A549 (cell line): ENCODE results near the gene ANTXR2. TPM values are rescaled to one million over a fixed set of nuclear protein-coding genes. Genes with fewer than 3 reads are reported as not detected.

Experiments used
- ATAC-seq, 2 experiments: fragments of 200-7000 bp in 1 of 2; fragments of >200 bp in 1 of 2; cut with Nextera tagmentation in 1 of 2; cut with Tn5 transposase in 1 of 2; 3 replicates each; pipeline versions ENCODE4 v1.8.0 to v1.9.1; 2018 to 2020; ENCODE audit warnings: mild to moderate bottlenecking in 1 of 2, moderate library complexity in 1 of 2
- CTCF ChIA-PET: fragments of 300-600 bp; sonication (Branson Sonifier 250); formaldehyde crosslinking; extraction: SDS; loops from one replicate; lab custom pipeline; 2021; ENCODE audit warnings: antibody characterized with exemption, inconsistent platforms; lab: Yijun Ruan, JAX
- POLR2A ChIA-PET: fragments of 350-600 bp; formaldehyde crosslinking; extraction: SDS; loops from one replicate; lab custom pipeline; 2021; ENCODE audit warnings: antibody characterized with exemption, inconsistent platforms; lab: Yijun Ruan, JAX
- DNase-seq, 2 experiments: peaks; one replicate each; pipeline versions ENCODE4 v3.0.0 to v3.0.0-alpha.2; 2011 to 2016; ENCODE audit warnings: low read depth in 1 of 2, low spot score in 1 of 2
- FAIRE-seq: peaks from 2 replicates; lab custom pipeline; 2011; peaks lifted over from hg19 to GRCh38; lab: Jason Lieb, UNC
- H3K27ac ChIP-seq, 2 experiments: fragments of >200 bp; sonication (Bioruptor Twin); formaldehyde crosslinking; 3 replicates each; pipeline ENCODE4 v1.5.1; 2016 to 2017
- H3K4me1 ChIP-seq: fragments of >200 bp; sonication (Bioruptor Twin); formaldehyde crosslinking; 3 replicates; pipeline ENCODE4 v1.6.1; 2016
- H3K4me2 ChIP-seq: fragments of >200 bp; sonication (Bioruptor Twin); formaldehyde crosslinking; 3 replicates; pipeline ENCODE4 v1.6.1; 2016
- H3K4me3 ChIP-seq: fragments of >200 bp; sonication (Bioruptor Twin); formaldehyde crosslinking; 3 replicates; pipeline ENCODE4 v1.5.1; 2016
- H3K9me3 ChIP-seq: fragments of >200 bp; sonication (Bioruptor Twin); formaldehyde crosslinking; 3 replicates; pipeline ENCODE4 v1.6.1; 2016
- CBX8 ChIP-seq: fragments of 200-600 bp; sonication (generic); IDR thresholded peaks from 2 replicates; pipeline ENCODE4 v1.6.1; 2016
- EHF ChIP-seq: fragments of 250-450 bp; sonication (Bioruptor Pico); IDR thresholded peaks from 2 replicates; pipeline ENCODE4 v1.5.0; 2020; ENCODE audit warnings: mild to moderate bottlenecking
- EP300 ChIP-seq, 2 experiments: fragments of >200 bp; sonication (Bioruptor Twin); formaldehyde crosslinking; IDR thresholded peaks; 2 replicates in 1 of 2; 3 replicates in 1 of 2; pipeline ENCODE4 v1.6.1; 2016 to 2017
- ESRRA ChIP-seq: fragments of 150-350 bp; IDR thresholded peaks from 2 replicates; pipeline ENCODE4 v1.6.1; 2014; ENCODE audit warnings: mild to moderate bottlenecking, low read length, borderline replicate concordance
- FOXS1 ChIP-seq: fragments of 250-450 bp; sonication (Bioruptor Pico); IDR thresholded peaks from 2 replicates; pipeline ENCODE4 v1.5.0; 2020; ENCODE audit warnings: mild to moderate bottlenecking, moderate library complexity
- GATA3 ChIP-seq: IDR thresholded peaks from 2 replicates; pipeline ENCODE4 v1.6.1; 2012; ENCODE audit warnings: borderline replicate concordance
- HEYL ChIP-seq: fragments of 250-450 bp; sonication (Bioruptor Pico); IDR thresholded peaks from 2 replicates; pipeline ENCODE4 v1.8.0; 2021; ENCODE audit warnings: mild to moderate bottlenecking, moderate library complexity
- HMGXB4 ChIP-seq: fragments of 250-450 bp; sonication (Bioruptor Pico); IDR thresholded peaks from 2 replicates; pipeline ENCODE4 v1.5.0; 2021; ENCODE audit warnings: mild to moderate bottlenecking, moderate library complexity, borderline replicate concordance
- HOXA7 ChIP-seq: fragments of 250-450 bp; sonication (Bioruptor Pico); IDR thresholded peaks from 2 replicates; pipeline ENCODE4 v1.5.0; 2020; ENCODE audit warnings: mild to moderate bottlenecking, moderate library complexity
- HOXB5 ChIP-seq: fragments of 250-450 bp; sonication (Bioruptor Pico); IDR thresholded peaks from 2 replicates; pipeline ENCODE4 v1.5.0; 2020; ENCODE audit warnings: mild to moderate bottlenecking, moderate library complexity
- JUN ChIP-seq, 2 experiments: fragments of >200 bp; sonication (Bioruptor Twin); formaldehyde crosslinking; IDR thresholded peaks; 2 replicates in 1 of 2; 3 replicates in 1 of 2; pipeline ENCODE4 v1.6.1; 2016 to 2017
- JUNB ChIP-seq: fragments of >200 bp; sonication (Bioruptor Twin); formaldehyde crosslinking; IDR thresholded peaks from 2 replicates; pipeline ENCODE4 v1.6.1; 2016
- KDM1A ChIP-seq: fragments of 200-600 bp; sonication (generic); IDR thresholded peaks from 2 replicates; pipeline ENCODE4 v1.6.1; 2016; ENCODE audit warnings: low read depth, mild to moderate bottlenecking
- KDM5A ChIP-seq: fragments of 200-600 bp; sonication (generic); IDR thresholded peaks from 2 replicates; pipeline ENCODE4 v1.6.1; 2016; ENCODE audit warnings: antibody characterized with exemption, mild to moderate bottlenecking
- MAZ ChIP-seq: fragments of 150-350 bp; IDR thresholded peaks from 2 replicates; pipeline ENCODE4 v1.6.1; 2014; ENCODE audit warnings: antibody characterized with exemption, low read depth, low read length, borderline replicate concordance
- NFE2L2 ChIP-seq: fragments of 150-350 bp; conservative IDR thresholded peaks from 2 replicates; pipeline ENCODE4 v1.6.1; 2014; ENCODE audit warnings: low read length
- POLR2A ChIP-seq: IDR thresholded peaks from 2 replicates; pipeline ENCODE4 v1.6.1; 2012; ENCODE audit warnings: mild to moderate bottlenecking, low read length
- POLR2AphosphoS2 ChIP-seq: conservative IDR thresholded peaks from 2 replicates; pipeline ENCODE4 v1.6.1; 2012; ENCODE audit warnings: low read length, improper control_type of control experiment, inconsistent platforms
- RAD21 ChIP-seq, 2 experiments: fragments of >200 bp in 1 of 2; sonication (Bioruptor Twin) in 1 of 2; formaldehyde crosslinking in 1 of 2; IDR thresholded peaks in 1 of 2; conservative IDR thresholded peaks in 1 of 2; 2 replicates in 1 of 2; 3 replicates in 1 of 2; pipeline ENCODE4 v1.6.1; 2012 to 2018; ENCODE audit warnings: inconsistent platforms in 1 of 2
- SMC3 ChIP-seq: fragments of >200 bp; sonication (Bioruptor Twin); formaldehyde crosslinking; IDR thresholded peaks from 3 replicates; pipeline ENCODE4 v1.6.1; 2018; ENCODE audit warnings: inconsistent platforms
- SREBF2 ChIP-seq: fragments of 450-650 bp; IDR thresholded peaks from 2 replicates; pipeline ENCODE4 v1.6.1; 2014; ENCODE audit warnings: mild to moderate bottlenecking, moderate library complexity
- TP53 ChIP-seq: fragments of 250-450 bp; sonication (Bioruptor Pico); IDR thresholded peaks from 2 replicates; pipeline ENCODE4 v1.5.0; 2021; ENCODE audit warnings: mild to moderate bottlenecking, moderate library complexity
- ZNF302 ChIP-seq: fragments of 250-450 bp; sonication (Bioruptor Pico); IDR thresholded peaks from 2 replicates; pipeline ENCODE4 v1.9.0; 2021; ENCODE audit warnings: inconsistent platforms, mild to moderate bottlenecking, moderate library complexity
- WGBS: methylation state at CpG from one replicate; pipeline ENCODE4 v1.1.6; 2017; ENCODE audit errors: missing lambda C conversion rate; 5-methylcytosine and 5-hydroxymethylcytosine counted together
- polyA plus RNA-seq, 4 experiments: library from polyadenylated mRNA; depleted of rRNA in 3 of 4; stranded (reverse); fragments of >200 nt; fragmentation: RNase III in 1 of 4; extraction: RNeasy Plus Mini Kit Qiagen cat#74134 plus additional on column Dnase treatment in 1 of 4; gene quantifications; 2 replicates in 3 of 4; 3 replicates in 1 of 4; pipeline ENCODE4 v1.2.3, GENCODE V29; 2011 to 2017
- TF ChIP-seq, protein P1 (sequence below): IDR thresholded peaks from 2 replicates; pipeline ENCODE4 v1.6.1; 2012
- TF ChIP-seq, protein P2 (sequence below): fragments of 150-350 bp; IDR thresholded peaks from 2 replicates; pipeline ENCODE4 v1.6.1; 2014; ENCODE audit warnings: low read depth, mild to moderate bottlenecking, low read length
- TF ChIP-seq, protein P3 (sequence below): IDR thresholded peaks from 2 replicates; pipeline ENCODE4 v1.6.1; 2012; ENCODE audit warnings: low read depth, borderline replicate concordance
- TF ChIP-seq, protein P4 (sequence below): fragments of 250-450 bp; sonication (Bioruptor Pico); IDR thresholded peaks from 2 replicates; pipeline ENCODE4 v1.5.0; 2020; ENCODE audit warnings: low read depth, mild to moderate bottlenecking, moderate library complexity
- TF ChIP-seq, protein P5 (sequence below): fragments of 450-650 bp; IDR thresholded peaks from 2 replicates; pipeline ENCODE4 v1.6.1; 2014; ENCODE audit warnings: antibody characterized with exemption

The ANTXR2 gene
- polyA plus RNA-seq, 2 of the 4 experiments (the other 2 are of a cell fraction): 2.3 to 3.0 TPM

DNA sequence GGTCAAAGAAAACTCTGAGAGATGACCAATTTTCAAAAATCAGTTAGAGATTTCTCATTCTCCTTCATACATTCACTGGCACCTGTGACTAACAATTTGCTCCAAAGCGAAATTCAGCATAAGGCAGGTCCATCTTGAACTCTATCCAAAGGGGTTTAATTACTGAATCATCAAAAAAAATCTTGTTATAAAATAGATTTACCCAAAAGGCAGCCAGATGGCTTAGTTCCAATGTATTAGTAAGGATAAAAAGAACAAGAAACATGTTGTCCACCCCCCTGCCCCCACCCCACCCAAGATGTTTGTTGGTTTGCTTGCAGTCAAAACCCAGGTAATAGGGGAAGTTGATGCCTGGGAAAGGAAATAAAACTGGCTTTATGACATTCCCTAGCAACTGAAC is 200.3 kb downstream of the ANTXR2 start (continued):
- no peak for TF ChIP-seq GATA3
- no peak for TF ChIP-seq KDM1A
- TF ChIP-seq SMC3: no peak
- no peak for TF ChIP-seq NFE2L2
- TF ChIP-seq HMGXB4: no peak
- no peak for TF ChIP-seq CBX8

GRCh38 chr4:79871961-79872360 is 201.1 kb downstream of the ANTXR2 start:
- ChIA-PET CTCF (no interaction called here), POLR2A (no interaction called here)
- 2% methylated on average over 3 of the region's 3 CpGs for WGBS
- ATAC-seq (no peak), FAIRE-seq (no peak), DNase-seq (no peak)
- Histone ChIP-seq H3K4me3 (no peak overlapping the region), H3K27ac (no peak overlapping the region), H3K4me1 (no peaks in the 10 kb centered on the region), H3K4me2 (no peak overlapping the region), H3K9me3 (no peaks in the 10 kb centered on the region)
- TF ChIP-seq POLR2AphosphoS2: no peak
- no peak for TF ChIP-seq NFE2L2
- TF ChIP-seq ZNF302 (CRISPR knock-in tag): no peak
- no peak for TF ChIP-seq TP53 (CRISPR knock-in tag)
- TF ChIP-seq HMGXB4: no peak
- no peak for TF ChIP-seq KDM1A
- TF ChIP-seq, protein P1, sequence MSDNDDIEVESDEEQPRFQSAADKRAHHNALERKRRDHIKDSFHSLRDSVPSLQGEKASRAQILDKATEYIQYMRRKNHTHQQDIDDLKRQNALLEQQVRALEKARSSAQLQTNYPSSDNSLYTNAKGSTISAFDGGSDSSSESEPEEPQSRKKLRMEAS: no peak
- TF ChIP-seq HOXA7 (CRISPR knock-in tag): no peak
- TF ChIP-seq, protein P2, sequence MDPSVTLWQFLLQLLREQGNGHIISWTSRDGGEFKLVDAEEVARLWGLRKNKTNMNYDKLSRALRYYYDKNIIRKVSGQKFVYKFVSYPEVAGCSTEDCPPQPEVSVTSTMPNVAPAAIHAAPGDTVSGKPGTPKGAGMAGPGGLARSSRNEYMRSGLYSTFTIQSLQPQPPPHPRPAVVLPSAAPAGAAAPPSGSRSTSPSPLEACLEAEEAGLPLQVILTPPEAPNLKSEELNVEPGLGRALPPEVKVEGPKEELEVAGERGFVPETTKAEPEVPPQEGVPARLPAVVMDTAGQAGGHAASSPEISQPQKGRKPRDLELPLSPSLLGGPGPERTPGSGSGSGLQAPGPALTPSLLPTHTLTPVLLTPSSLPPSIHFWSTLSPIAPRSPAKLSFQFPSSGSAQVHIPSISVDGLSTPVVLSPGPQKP: no peak
- TF ChIP-seq POLR2A: no peak
- no peak for TF ChIP-seq HOXB5 (CRISPR knock-in tag)
- no peak for TF ChIP-seq JUNB
- TF ChIP-seq SMC3: no peak
- no peak for TF ChIP-seq EHF (CRISPR knock-in tag)
- TF ChIP-seq HEYL (CRISPR knock-in tag): no peak
- no peak for TF ChIP-seq ESRRA
- TF ChIP-seq KDM5A: no peak
- no peak for TF ChIP-seq MAZ
- TF ChIP-seq, protein P3, sequence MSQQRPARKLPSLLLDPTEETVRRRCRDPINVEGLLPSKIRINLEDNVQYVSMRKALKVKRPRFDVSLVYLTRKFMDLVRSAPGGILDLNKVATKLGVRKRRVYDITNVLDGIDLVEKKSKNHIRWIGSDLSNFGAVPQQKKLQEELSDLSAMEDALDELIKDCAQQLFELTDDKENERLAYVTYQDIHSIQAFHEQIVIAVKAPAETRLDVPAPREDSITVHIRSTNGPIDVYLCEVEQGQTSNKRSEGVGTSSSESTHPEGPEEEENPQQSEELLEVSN: no peak

- Histone ChIP-seq H3K4me3 (no peak overlapping the region), H3K4me2 (no peak overlapping the region), H3K9me3 (no peaks in the 10 kb centered on the region), H3K27ac (no peak overlapping the region), H3K4me1 (no peaks in the 10 kb centered on the region)
- FAIRE-seq (no peak), ATAC-seq (no peak), DNase-seq (no peak)
- ChIA-PET CTCF (no interaction called here), POLR2A (no interaction called here)
- whole genome bisulfite sequencing: 3% methylated on average over 4 of the region's 4 CpGs
- TF ChIP-seq, protein P4, sequence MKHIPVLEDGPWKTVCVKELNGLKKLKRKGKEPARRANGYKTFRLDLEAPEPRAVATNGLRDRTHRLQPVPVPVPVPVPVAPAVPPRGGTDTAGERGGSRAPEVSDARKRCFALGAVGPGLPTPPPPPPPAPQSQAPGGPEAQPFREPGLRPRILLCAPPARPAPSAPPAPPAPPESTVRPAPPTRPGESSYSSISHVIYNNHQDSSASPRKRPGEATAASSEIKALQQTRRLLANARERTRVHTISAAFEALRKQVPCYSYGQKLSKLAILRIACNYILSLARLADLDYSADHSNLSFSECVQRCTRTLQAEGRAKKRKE: no peak
- TF ChIP-seq TP53 (CRISPR knock-in tag) (no peak), FOXS1 (CRISPR knock-in tag) (no peak), RAD21 (conservative IDR thresholded peaks at IDR 0.05 in 1 of 2, IDR thresholded peaks at IDR 0.05 in 1 of 2) (no peak), SREBF2 (no peak), GATA3 (no peak), JUN (IDR thresholded peaks at IDR 0.05) (no peak), EP300 (IDR thresholded peaks at IDR 0.05) (no peak), HMGXB4 (no peak)
- TF ChIP-seq, protein P5, sequence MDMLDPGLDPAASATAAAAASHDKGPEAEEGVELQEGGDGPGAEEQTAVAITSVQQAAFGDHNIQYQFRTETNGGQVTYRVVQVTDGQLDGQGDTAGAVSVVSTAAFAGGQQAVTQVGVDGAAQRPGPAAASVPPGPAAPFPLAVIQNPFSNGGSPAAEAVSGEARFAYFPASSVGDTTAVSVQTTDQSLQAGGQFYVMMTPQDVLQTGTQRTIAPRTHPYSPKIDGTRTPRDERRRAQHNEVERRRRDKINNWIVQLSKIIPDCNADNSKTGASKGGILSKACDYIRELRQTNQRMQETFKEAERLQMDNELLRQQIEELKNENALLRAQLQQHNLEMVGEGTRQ: no peak
These were observed 203.3 kb downstream of the ANTXR2 start for GRCh38 chr4:79869597-79870237.
